HCT116 (cell line): ENCODE results near the gene GRID2. TPM values are rescaled to one million over a fixed set of nuclear protein-coding genes. Genes with fewer than 3 reads are reported as not detected.

Experiments used
- ATAC-seq: fragments of 200-7000 bp; cut with Tn5 transposase; 2 replicates; pipeline ENCODE4 v1.9.1; 2020; ENCODE audit warnings: mild to moderate bottlenecking, moderate library complexity
- BruUV-seq: library from RNA; stranded (reverse); fragments of 400-500 nt; replicated peaks from 2 replicates; lab custom pipeline; 2021; lab: Mats Ljungman, UMichigan
- CTCF ChIA-PET: fragments of 300-600 bp; sonication (Branson Sonifier 250); formaldehyde crosslinking; loops from one replicate; lab custom pipeline; 2021; ENCODE audit warnings: antibody characterized with exemption; lab: Charles Lee
- POLR2A ChIA-PET: fragments of 300-600, 350-600 bp; sonication (Branson Sonifier 250); formaldehyde crosslinking; loops from one replicate; lab custom pipeline; 2021; ENCODE audit warnings: antibody characterized with exemption; lab: Charles Lee
- RAD21 ChIA-PET, 2 experiments: fragments of 300-600 bp; sonication (Branson Sonifier 250); formaldehyde crosslinking; loops; one replicate each; lab custom pipeline; 2023; ENCODE audit warnings: low total read pairs in 2 of 2; ENCODE audit not compliant: uncharacterized antibody in 2 of 2, unreplicated experiment in 2 of 2, low non-redundant PET in 1 of 2; lab: Charles Lee
- DNase-seq: peaks from one replicate; pipeline ENCODE4 v3.0.0-alpha.2; 2010; ENCODE audit warnings: low read depth, low spot score
- H2AFZ ChIP-seq: fragments of 200-600 bp; shearing (Covaris generic), sonication (generic); 2 replicates; pipeline ENCODE4 v1.6.1; 2017; ENCODE audit warnings: low read depth, mixed run types, mixed read lengths, antibody characterized with exemption, low read length; ENCODE audit not compliant: poor library complexity, severe bottlenecking
- H3K27ac ChIP-seq: 2 replicates; pipeline ENCODE4 v1.5.1; 2012; ENCODE audit warnings: low read depth, low read length
- H3K27me3 ChIP-seq: fragments of 200-600 bp; sonication (generic); 2 replicates; pipeline ENCODE4 v1.6.1; 2016; ENCODE audit warnings: mixed run types, low read length, mixed read lengths; ENCODE audit not compliant: insufficient read depth
- H3K36me3 ChIP-seq, 2 experiments: fragments of 200-500 bp in 1 of 2; fragments of 200-600 bp in 1 of 2; sonication (Bioruptor generic) in 1 of 2; sonication (generic) in 1 of 2; 2 replicates each; pipeline versions ENCODE4 v1.5.1 to v1.6.1; 2014 to 2016; ENCODE audit warnings: low read length in 2 of 2, inconsistent platforms in 1 of 2, mixed read lengths in 1 of 2, mixed run types in 1 of 2; ENCODE audit not compliant: insufficient read depth in 2 of 2, control insufficient read depth in 1 of 2
- H3K4me1 ChIP-seq, 2 experiments: fragments of 200-600 bp in 1 of 2; sonication (generic) in 1 of 2; 2 replicates each; pipeline versions ENCODE4 v1.5.1 to v1.6.1; 2012 to 2017; ENCODE audit warnings: low read length in 2 of 2, inconsistent platforms in 1 of 2, mild to moderate bottlenecking in 1 of 2, mixed read lengths in 1 of 2, mixed run types in 1 of 2, moderate library complexity in 1 of 2; ENCODE audit not compliant: insufficient read depth in 2 of 2, control insufficient read depth in 1 of 2
- H3K4me2 ChIP-seq: fragments of 200-600 bp; sonication (generic); 2 replicates; pipeline ENCODE4 v1.6.1; 2017; ENCODE audit warnings: mixed run types, low read length, mixed read lengths
- H3K4me3 ChIP-seq, 2 experiments: fragments of 200-600 bp in 1 of 2; sonication (generic) in 1 of 2; replicated peaks in 1 of 2; 2 replicates each; pipeline ENCODE4 v1.5.1; 2011 to 2016; ENCODE audit warnings: low read length in 2 of 2, control low read depth in 1 of 2, low read depth in 1 of 2, mild to moderate bottlenecking in 1 of 2, mixed read lengths in 1 of 2, mixed run types in 1 of 2
- H3K79me2 ChIP-seq: fragments of 200-600 bp; sonication (generic); 2 replicates; pipeline ENCODE4 v1.6.1; 2017; ENCODE audit warnings: mild to moderate bottlenecking, mixed run types, low read length, moderate library complexity, mixed read lengths; ENCODE audit not compliant: insufficient read depth
- H3K9ac ChIP-seq: fragments of 200-600 bp; sonication (generic); 2 replicates; pipeline ENCODE4 v1.6.1; 2016; ENCODE audit warnings: low read length, mixed read lengths
- H3K9me2 ChIP-seq: fragments of 200-600 bp; sonication (generic), shearing (Covaris generic); 2 replicates; pipeline ENCODE4 v1.6.1; 2017; ENCODE audit warnings: mixed run types, mild to moderate bottlenecking, moderate library complexity; ENCODE audit not compliant: insufficient read depth
- H3K9me3 ChIP-seq, 2 experiments: fragments of 200-500 bp in 1 of 2; fragments of 200-600 bp in 1 of 2; sonication (Bioruptor generic) in 1 of 2; sonication (generic) in 1 of 2; 2 replicates each; pipeline ENCODE4 v1.6.1; 2014 to 2017; ENCODE audit warnings: low read length in 2 of 2, mixed read lengths in 2 of 2, inconsistent platforms in 1 of 2, low read depth in 1 of 2, mild to moderate bottlenecking in 1 of 2, mixed run types in 1 of 2, moderate library complexity in 1 of 2; ENCODE audit not compliant: control insufficient read depth in 1 of 2, insufficient read depth in 1 of 2
- H4K20me1 ChIP-seq: fragments of 200-600 bp; sonication (generic), shearing (Covaris generic); 2 replicates; pipeline ENCODE4 v1.6.1; 2017; ENCODE audit warnings: mixed run types, mild to moderate bottlenecking, moderate library complexity; ENCODE audit not compliant: insufficient read depth
- ATF3 ChIP-seq: IDR thresholded peaks from 2 replicates; pipeline ENCODE4 v1.6.1; 2012
- CBX3 ChIP-seq: IDR thresholded peaks from 2 replicates; pipeline ENCODE4 v1.6.1; 2012; ENCODE audit warnings: low read depth
- CEBPB ChIP-seq: IDR thresholded peaks from 2 replicates; pipeline ENCODE4 v1.6.1; 2012; ENCODE audit warnings: low read depth
- ELF1 ChIP-seq: IDR thresholded peaks from 2 replicates; pipeline ENCODE4 v1.6.1; 2012; ENCODE audit warnings: low read depth, borderline replicate concordance
- EZH2 ChIP-seq: fragments of 200-600 bp; sonication (generic); IDR thresholded peaks from 2 replicates; pipeline ENCODE4 v1.6.1; 2017; ENCODE audit warnings: antibody characterized with exemption, mixed run types
- EZH2phosphoT487 ChIP-seq: fragments of 200-600 bp; IDR thresholded peaks from 2 replicates; pipeline ENCODE4 v1.6.1; 2018; ENCODE audit warnings: antibody characterized with exemption, borderline replicate concordance
- JUND ChIP-seq: IDR thresholded peaks from 2 replicates; pipeline ENCODE4 v1.6.1; 2012
- RAD21 ChIP-seq: IDR thresholded peaks from 2 replicates; pipeline ENCODE4 v1.6.1; 2012; ENCODE audit warnings: low read depth, mild to moderate bottlenecking
- SIN3A ChIP-seq: IDR thresholded peaks from 2 replicates; pipeline ENCODE4 v1.6.1; 2012; ENCODE audit warnings: low read depth
- SRF ChIP-seq: IDR thresholded peaks from 2 replicates; pipeline ENCODE4 v1.6.1; 2012; ENCODE audit warnings: low read depth
- TCF7L2 ChIP-seq: IDR thresholded peaks from 2 replicates; pipeline ENCODE4 v1.7.0; 2011; ENCODE audit warnings: borderline replicate concordance, inconsistent platforms; ENCODE audit not compliant: insufficient read depth, insufficient read length; ENCODE audit errors: extremely low read depth
- YY1 ChIP-seq: IDR thresholded peaks from 2 replicates; pipeline ENCODE4 v1.6.1; 2011; ENCODE audit warnings: low read length, low read depth, moderate library complexity, mild to moderate bottlenecking; ENCODE audit not compliant: insufficient replicate concordance; ENCODE audit errors: extremely low read depth
- ZFX ChIP-seq: fragments of 450-650 bp; IDR thresholded peaks from 2 replicates; pipeline ENCODE4 v1.6.1; 2017
- intact Hi-C: fragments of 100-400 bp; cut with micrococcal nuclease; formaldehyde crosslinking; loops from 2 replicates; pipeline ENCODE4 v1.10.0; 2022
- total RNA-seq: library from RNA; stranded (reverse); gene quantifications from one replicate; pipeline ENCODE4 v1.2.1, GENCODE V29; 2021; ENCODE audit not compliant: unreplicated experiment
- TF ChIP-seq, protein P1 (sequence below): IDR thresholded peaks from 2 replicates; pipeline ENCODE4 v1.6.1; 2012
- TF ChIP-seq, protein P2 (sequence below): IDR thresholded peaks from 2 replicates; pipeline ENCODE4 v1.6.1; 2011; ENCODE audit warnings: mild to moderate bottlenecking, low read length, moderate library complexity; ENCODE audit not compliant: insufficient replicate concordance; ENCODE audit errors: extremely low read depth

The GRID2 gene
- total RNA-seq, 1 experiment from 2014 or later = not detected

DNA sequence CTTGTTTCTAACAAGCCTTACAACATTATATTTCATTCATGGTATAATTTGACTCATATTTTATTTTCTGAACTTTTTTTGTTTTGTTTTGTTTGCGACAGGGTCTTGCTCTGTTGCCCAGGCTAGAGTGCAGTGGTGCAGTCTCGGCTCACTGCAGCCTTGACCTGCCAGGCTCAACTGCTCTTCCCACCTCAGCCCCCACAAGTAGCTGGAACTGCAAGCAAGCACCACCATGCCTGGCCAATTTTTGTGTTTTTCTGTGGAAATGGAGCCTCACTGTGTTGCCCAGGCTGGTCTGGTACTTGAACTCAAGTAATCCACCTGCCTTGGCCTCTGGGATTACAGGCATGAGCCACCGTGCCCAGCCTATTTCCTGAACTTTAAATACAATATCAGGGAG is 42.5 kb downstream of the GRID2 start (continued):
- TF ChIP-seq TCF7L2 (no peak), CEBPB (no peak), RAD21 (no peak), ZFX (no peak), ELF1 (no peak), EZH2phosphoT487 (no peak), SIN3A (no peak), CBX3 (no peak), EZH2 (no peak)
- TF ChIP-seq, protein P1, sequence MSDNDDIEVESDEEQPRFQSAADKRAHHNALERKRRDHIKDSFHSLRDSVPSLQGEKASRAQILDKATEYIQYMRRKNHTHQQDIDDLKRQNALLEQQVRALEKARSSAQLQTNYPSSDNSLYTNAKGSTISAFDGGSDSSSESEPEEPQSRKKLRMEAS = no peak

- TF ChIP-seq EZH2 (no peak), EZH2phosphoT487 (no peak), SRF (no peak), RAD21 (no peak), ATF3 (no peak), JUND (no peak), CEBPB (no peak), YY1 (no peak), CBX3 (no peak)
- TF ChIP-seq, protein P2, sequence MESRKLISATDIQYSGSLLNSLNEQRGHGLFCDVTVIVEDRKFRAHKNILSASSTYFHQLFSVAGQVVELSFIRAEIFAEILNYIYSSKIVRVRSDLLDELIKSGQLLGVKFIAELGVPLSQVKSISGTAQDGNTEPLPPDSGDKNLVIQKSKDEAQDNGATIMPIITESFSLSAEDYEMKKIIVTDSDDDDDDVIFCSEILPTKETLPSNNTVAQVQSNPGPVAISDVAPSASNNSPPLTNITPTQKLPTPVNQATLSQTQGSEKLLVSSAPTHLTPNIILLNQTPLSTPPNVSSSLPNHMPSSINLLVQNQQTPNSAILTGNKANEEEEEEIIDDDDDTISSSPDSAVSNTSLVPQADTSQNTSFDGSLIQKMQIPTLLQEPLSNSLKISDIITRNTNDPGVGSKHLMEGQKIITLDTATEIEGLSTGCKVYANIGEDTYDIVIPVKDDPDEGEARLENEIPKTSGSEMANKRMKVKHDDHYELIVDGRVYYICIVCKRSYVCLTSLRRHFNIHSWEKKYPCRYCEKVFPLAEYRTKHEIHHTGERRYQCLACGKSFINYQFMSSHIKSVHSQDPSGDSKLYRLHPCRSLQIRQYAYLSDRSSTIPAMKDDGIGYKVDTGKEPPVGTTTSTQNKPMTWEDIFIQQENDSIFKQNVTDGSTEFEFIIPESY = no peak
- TF ChIP-seq, protein P1 = no peak
- no TSS peak for BruUV-seq
- CTCF ChIA-PET = no interaction called here
These were observed 54.2 kb downstream of the GRID2 start for GRCh38 chr4:92357966-92358365.

More at GRCh38 chr4:92357966-92358365, 54.2 kb downstream of the GRID2 start:
- no peaks in the 10 kb centered on the region for H3K79me2 ChIP-seq
- intact Hi-C loops = no loop called here
- no peak overlapping the region for H3K9ac ChIP-seq
- ChIA-PET POLR2A (no interaction called here), RAD21 (no interaction called here)
- H3K4me1 ChIP-seq = no peaks in the 10 kb centered on the region
- no peak overlapping the region for H3K27ac ChIP-seq
- no peaks in the 10 kb centered on the region for H3K9me3 ChIP-seq
- H3K36me3 ChIP-seq = no peaks in the 10 kb centered on the region
- no peak overlapping the region for H2AFZ ChIP-seq
- no peaks in the 10 kb centered on the region for H3K9me2 ChIP-seq
- no peak overlapping the region for H3K4me3 ChIP-seq
- no peaks in the 10 kb centered on the region for H4K20me1 ChIP-seq
- no peaks in the 10 kb centered on the region for H3K27me3 ChIP-seq
- H3K4me2 ChIP-seq = no peak overlapping the region
- DNase-seq (no peak), ATAC-seq (no peak)
